Measurements from ENCODE around the gene TRAPPC2L.
"Not testable (repeated sequence)": the region's sequence is repeated elsewhere in the genome, so short reads cannot be mapped to it uniquely, and the experiment has no call there.

Gene TRAPPC2L

GRCh38 chr16:88886845-88887521 lies 30.1 kb downstream of the TRAPPC2L start:
- DNase-seq (ENCODE audit: low read depth): no peak
- no peak overlapping the region for H3K4me3 ChIP-seq (ENCODE audit: low read length)
- no peak for TF ChIP-seq CTCF (conservative IDR thresholded peaks at IDR 0.05; ENCODE audit: low read depth, low read length)

DNA sequence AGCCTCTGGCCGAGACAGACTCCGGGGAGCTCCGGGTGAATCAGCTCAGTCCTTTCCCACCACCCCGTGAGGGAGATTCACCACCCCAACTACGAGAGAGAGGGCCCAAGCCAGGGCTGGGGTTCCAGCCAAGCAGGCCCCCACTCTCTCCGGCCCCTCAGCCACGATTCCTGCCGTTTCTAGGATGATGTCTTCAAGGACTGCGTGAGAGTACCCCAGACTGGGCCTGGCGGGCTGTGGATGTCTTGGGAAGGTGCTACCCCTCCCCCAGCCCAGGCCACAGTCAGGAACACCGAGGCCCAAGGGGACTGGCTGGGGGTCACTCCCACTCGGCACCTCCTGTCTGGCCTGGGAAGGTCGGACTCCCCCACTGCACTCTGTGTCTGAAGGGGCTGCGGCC lies 31.1 kb downstream of the TRAPPC2L start:
- DNase-seq (ENCODE audit: low read depth): no peak
- no peak for TF ChIP-seq CTCF (conservative IDR thresholded peaks at IDR 0.05; ENCODE audit: low read depth, low read length)
- H3K4me3 ChIP-seq (ENCODE audit: low read length): no peak overlapping the region

DNA sequence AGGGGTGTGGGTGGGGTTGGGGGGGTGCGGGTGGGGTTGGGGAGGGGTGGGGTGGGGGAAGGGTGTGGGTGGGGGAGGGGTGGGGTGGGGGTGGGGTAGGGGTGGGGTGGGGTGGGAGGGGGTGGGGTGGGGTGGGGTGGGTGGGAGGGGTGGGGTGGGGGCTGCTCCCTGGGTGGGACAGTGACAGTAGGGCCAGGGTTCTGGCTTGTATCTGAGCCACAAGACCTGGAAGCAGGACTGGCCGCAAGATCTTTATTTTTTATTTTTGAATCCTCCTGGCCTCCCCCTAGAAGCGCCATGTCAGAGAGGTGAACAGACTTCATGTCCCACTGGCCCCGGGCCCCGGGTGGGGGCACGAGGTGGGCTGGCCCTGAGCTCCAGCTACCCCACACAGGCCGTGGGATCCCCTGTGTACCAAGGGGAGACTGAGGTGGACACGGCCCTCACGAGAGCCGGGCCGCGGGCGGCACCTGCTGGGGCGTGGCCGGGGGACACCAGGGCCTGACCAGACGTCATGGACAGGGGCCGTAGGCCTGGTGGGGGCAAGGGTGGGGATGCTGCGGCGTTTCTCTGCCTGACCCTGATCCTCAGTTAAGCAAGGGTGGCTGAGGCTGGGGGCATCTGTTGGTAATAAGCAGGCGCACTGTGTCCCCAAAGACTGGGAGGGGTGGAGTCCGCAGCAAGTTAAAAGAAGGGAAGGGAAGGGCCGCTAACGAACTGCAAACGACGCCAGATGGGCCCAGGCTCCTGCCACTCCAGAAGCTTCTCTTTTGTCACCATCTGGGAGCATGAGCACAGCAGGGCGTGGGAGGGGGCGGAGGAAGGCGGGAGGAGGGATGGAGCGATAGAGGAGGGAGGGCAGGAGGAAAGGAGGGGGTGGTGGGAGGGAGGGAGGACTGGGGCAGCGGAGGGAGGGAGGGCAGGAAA lies 31.8 kb downstream of the TRAPPC2L start:
- no peak for TF ChIP-seq CTCF (conservative IDR thresholded peaks at IDR 0.05; ENCODE audit: low read depth, low read length)
- no peak overlapping the region for H3K4me3 ChIP-seq (ENCODE audit: low read length)
- no peak for DNase-seq (ENCODE audit: low read depth)

- not testable (repeated sequence) for DNase-seq (ENCODE audit: low read depth); H3K4me3 ChIP-seq (ENCODE audit: low read length)
Measured at GRCh38 chr16:88889702-88890352, 32.9 kb downstream of the TRAPPC2L start.

- TF ChIP-seq CTCF (conservative IDR thresholded peaks at IDR 0.05; ENCODE audit: low read depth, low read length): no peak
- no peak overlapping the region for H3K4me3 ChIP-seq (ENCODE audit: low read length)
- DNase-seq (ENCODE audit: low read depth): no peak
Measured at GRCh38 chr16:88891083-88891482, 34.2 kb downstream of the TRAPPC2L start.

DNA sequence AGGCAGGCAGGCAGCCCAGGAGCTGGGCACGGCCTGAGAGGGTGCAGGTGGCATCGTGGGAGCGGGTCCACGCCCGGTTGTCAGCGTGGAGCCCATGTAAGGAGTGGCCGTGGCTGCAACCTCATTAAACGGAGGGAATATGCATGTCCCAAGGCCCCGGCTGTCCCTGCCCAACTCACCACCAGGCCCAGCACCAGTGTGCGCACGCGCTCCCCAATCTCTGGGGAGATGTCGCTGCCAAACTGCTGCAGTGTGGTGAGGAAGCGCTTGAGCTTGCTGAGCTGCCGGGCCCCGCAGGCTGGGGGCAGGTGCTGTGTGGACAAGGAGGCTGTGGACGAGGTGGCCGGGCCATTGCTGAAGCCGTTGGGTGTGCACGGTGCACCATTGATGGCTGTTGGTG lies 35.1 kb downstream of the TRAPPC2L start:
- H3K4me3 ChIP-seq (ENCODE audit: low read length): no peak overlapping the region
- no peak for DNase-seq (ENCODE audit: low read depth)
- TF ChIP-seq CTCF (conservative IDR thresholded peaks at IDR 0.05; ENCODE audit: low read depth, low read length): no peak

DNA sequence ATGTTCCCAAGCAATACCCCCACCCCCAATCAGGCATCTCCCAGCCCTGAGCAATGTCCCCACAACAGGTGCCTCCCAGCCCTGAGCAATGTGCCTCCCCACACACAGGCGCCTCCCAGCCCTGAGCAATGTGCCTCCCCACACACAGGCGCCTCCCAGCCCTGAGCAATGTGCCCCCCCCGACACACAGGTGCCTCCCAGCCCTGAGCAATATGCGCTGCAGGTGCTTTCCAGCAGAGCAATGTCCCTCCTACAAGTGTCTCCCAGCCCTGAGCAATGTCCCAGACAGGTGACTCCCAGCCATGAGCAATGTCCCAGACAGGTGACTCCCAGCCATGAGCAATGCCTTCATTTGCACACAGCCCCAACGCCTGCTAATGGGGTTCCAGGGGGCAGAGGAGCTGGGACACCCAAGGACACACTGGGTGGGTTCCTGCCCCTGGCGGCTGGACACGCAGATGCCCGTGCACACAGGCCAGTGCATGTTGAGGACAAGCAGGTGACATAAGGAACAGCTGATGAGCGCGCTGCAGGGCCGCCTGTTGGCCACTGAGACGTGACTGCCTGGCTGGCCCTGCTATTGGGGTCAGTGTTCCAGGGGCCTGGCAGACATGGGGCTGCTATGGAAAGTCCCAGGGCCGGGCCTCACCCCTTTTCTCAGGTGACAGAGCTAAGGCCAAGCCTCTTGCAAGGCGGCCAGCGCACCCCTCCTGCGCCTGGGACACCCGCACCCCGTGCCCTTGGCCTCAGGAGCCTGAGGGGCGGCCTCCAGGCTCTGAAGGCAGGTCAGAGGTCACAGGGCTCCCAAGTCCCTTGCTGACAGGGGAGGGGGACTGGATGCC lies 36.4 kb downstream of the TRAPPC2L start:
- no peak for TF ChIP-seq CTCF (conservative IDR thresholded peaks at IDR 0.05; ENCODE audit: low read depth, low read length)
- no peak overlapping the region for H3K4me3 ChIP-seq (ENCODE audit: low read length)
- DNase-seq (ENCODE audit: low read depth): no peak

- H3K4me3 ChIP-seq (ENCODE audit: low read length); DNase-seq (ENCODE audit: low read depth): not testable (repeated sequence)
Measured at GRCh38 chr16:88894266-88894665, 37.3 kb downstream of the TRAPPC2L start.

Measured in retinal pigment epithelial cell (primary cell).